ENCODE results near the gene LILRB5.
"Not testable (repeated sequence)": the region's sequence is repeated elsewhere in the genome, so short reads cannot be mapped to it uniquely, and the experiment has no call there.

Gene LILRB5

GRCh38 chr19:54242646-54243045 is 14.4 kb downstream of the LILRB5 start, which contains the start of gene LILRA6:
Gene LILRA6 (minus strand): TSS chr19:54242790.
- DNase-seq (ENCODE audit: low spot score) = not testable (repeated sequence)

- not testable (repeated sequence) for DNase-seq (ENCODE audit: low spot score)
Measured at GRCh38 chr19:54242234-54242633, 14.8 kb downstream of the LILRB5 start.

GRCh38 chr19:54240372-54241336 is 16.4 kb downstream of the LILRB5 start:
- DNase-seq (ENCODE audit: low spot score) = not testable (repeated sequence)

- DNase-seq (ENCODE audit: low spot score) = not testable (repeated sequence)
Measured at GRCh38 chr19:54239491-54240371, 17.3 kb downstream of the LILRB5 start.

GRCh38 chr19:54233941-54234340 is 23.1 kb downstream of the LILRB5 start:
- DNase-seq (ENCODE audit: low spot score) = no peak

- peak; percentile 81 for DNase-seq (ENCODE audit: low spot score)
Measured at GRCh38 chr19:54231077-54231931, 25.8 kb downstream of the LILRB5 start.

GRCh38 chr19:54230031-54230430 is 27.0 kb downstream of the LILRB5 start:
- no peak for DNase-seq (ENCODE audit: low spot score)

GRCh38 chr19:54229146-54229545 is 27.9 kb downstream of the LILRB5 start:
- DNase-seq (ENCODE audit: low spot score) = no peak

GRCh38 chr19:54224619-54225018 is 32.5 kb downstream of the LILRB5 start:
- DNase-seq (ENCODE audit: low spot score) = not testable (repeated sequence)

GRCh38 chr19:54223937-54224281 is 33.2 kb downstream of the LILRB5 start:
- DNase-seq (ENCODE audit: low spot score) = not testable (repeated sequence)

GRCh38 chr19:54223277-54223936 is 33.7 kb downstream of the LILRB5 start:
- DNase-seq (ENCODE audit: low spot score) = not testable (repeated sequence)

- DNase-seq (ENCODE audit: low spot score) = not testable (repeated sequence)
Measured at GRCh38 chr19:54222474-54223276, 34.4 kb downstream of the LILRB5 start, which contains the start of gene LILRB3. Gene LILRB3 (minus strand): TSS chr19:54223007. CDS start chr19:54222976, 31 bp downstream.

GRCh38 chr19:54221947-54222346 is 35.1 kb downstream of the LILRB5 start:
- DNase-seq (ENCODE audit: low spot score) = not testable (repeated sequence)

- not testable (repeated sequence) for DNase-seq (ENCODE audit: low spot score)
Measured at GRCh38 chr19:54219702-54220101, 37.4 kb downstream of the LILRB5 start.

GRCh38 chr19:54218960-54219661 is 38.0 kb downstream of the LILRB5 start:
- no peak for DNase-seq (ENCODE audit: low spot score)

GRCh38 chr19:54218259-54218658 is 38.8 kb downstream of the LILRB5 start:
- DNase-seq (ENCODE audit: low spot score) = no peak

- not testable (repeated sequence) for DNase-seq (ENCODE audit: low spot score)
Measured at GRCh38 chr19:54217517-54218247, 39.4 kb downstream of the LILRB5 start.

- no peak for DNase-seq (ENCODE audit: low spot score)
Measured at GRCh38 chr19:54216869-54217268, 40.2 kb downstream of the LILRB5 start.

GRCh38 chr19:54214734-54215133 is 42.3 kb downstream of the LILRB5 start:
- not testable (repeated sequence) for DNase-seq (ENCODE audit: low spot score)
